A673 (cell line): ENCODE results near the gene ETAA1.

Source experiments
- CTCF ChIP-seq: fragments of 300-800, 200-600 bp; sonication (generic); conservative IDR thresholded peaks from 2 replicates; pipeline ENCODE4 v1.5.1; 2017; ENCODE audit warnings: low read depth, mild to moderate bottlenecking, antibody characterized with exemption, low read length, moderate library complexity, mixed read lengths
- EZH2 ChIP-seq: fragments of 200-600 bp; sonication (generic); IDR thresholded peaks from 2 replicates; pipeline ENCODE4 v1.6.1; 2017; ENCODE audit warnings: borderline replicate concordance, low read depth, mild to moderate bottlenecking, mixed read lengths, antibody characterized with exemption, low read length; ENCODE audit not compliant: poor library complexity, severe bottlenecking

DNA sequence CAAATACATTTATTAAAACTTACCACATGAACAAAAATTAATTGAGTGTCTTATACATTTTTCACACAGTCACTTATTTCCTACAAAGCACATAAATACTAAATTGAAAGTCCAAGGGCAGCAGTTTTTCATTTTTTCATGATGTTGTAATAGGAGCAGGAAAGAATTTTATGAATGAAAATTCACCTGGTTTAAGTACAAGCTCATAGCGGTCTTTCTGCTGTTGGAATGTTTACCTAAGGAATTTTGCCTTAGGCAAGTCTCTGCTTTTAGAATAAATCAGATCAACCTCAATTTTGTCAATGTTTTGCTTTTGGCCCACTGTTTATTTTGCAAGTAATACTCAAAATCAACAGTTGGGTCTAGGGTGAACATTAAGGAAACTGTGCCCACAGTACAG, 40.0 kb downstream of the ETAA1 start:
- TF ChIP-seq EZH2 (no peak), CTCF (no peak)
